Activated CD4-positive, alpha-beta memory T cell treated with anti-CD3 and anti-CD28 coated beads, Interleukin-2, amount 10 ng/mL, durations not matched to agents 7 days and 5 days (primary cell): ENCODE results near the gene TALDO1. TPM values are rescaled to one million over a fixed set of nuclear protein-coding genes. Genes with fewer than 3 reads are reported as not detected.

ENCODE experiments used
- CTCF ChIA-PET: fragments of 350-600 bp; sonication (Branson Sonifier 250); formaldehyde crosslinking; loops from one replicate; lab custom pipeline; 2021; ENCODE audit warnings: antibody characterized with exemption, inconsistent platforms; lab: Charles Lee
- POLR2A ChIA-PET: fragments of 350-600 bp; sonication (Branson Sonifier 250); formaldehyde crosslinking; loops from one replicate; lab custom pipeline; 2021; ENCODE audit warnings: antibody characterized with exemption; lab: Charles Lee
- DNase-seq: peaks from one replicate; pipeline ENCODE4 v3.0.0-alpha.2; 2020
- H3K27ac Mint-ChIP-seq: one replicate; pipeline ENCODE4 v1.8.0; 2021; ENCODE audit warnings: mild to moderate bottlenecking, mixed read lengths
- H3K27me3 Mint-ChIP-seq: one replicate; pipeline ENCODE4 v1.8.0; 2021; ENCODE audit warnings: mixed read lengths
- H3K36me3 Mint-ChIP-seq: one replicate; pipeline ENCODE4 v1.8.0; 2021; ENCODE audit warnings: low read depth, mixed read lengths
- H3K4me1 Mint-ChIP-seq: one replicate; pipeline ENCODE4 v1.8.0; 2021; ENCODE audit warnings: mixed read lengths
- H3K4me3 Mint-ChIP-seq: one replicate; pipeline ENCODE4 v1.8.0; 2021; ENCODE audit warnings: mild to moderate bottlenecking, mixed read lengths
- H3K9me3 Mint-ChIP-seq: one replicate; pipeline ENCODE4 v1.8.0; 2021; ENCODE audit warnings: mixed read lengths
- total RNA-seq, 2 experiments: library from RNA; stranded (reverse); gene quantifications; one replicate each; pipeline ENCODE4 v1.2.3, GENCODE V29; 2021

Gene TALDO1
- 100 to 1,000 TPM; 215 to 224 TPM for total RNA-seq

DNA sequence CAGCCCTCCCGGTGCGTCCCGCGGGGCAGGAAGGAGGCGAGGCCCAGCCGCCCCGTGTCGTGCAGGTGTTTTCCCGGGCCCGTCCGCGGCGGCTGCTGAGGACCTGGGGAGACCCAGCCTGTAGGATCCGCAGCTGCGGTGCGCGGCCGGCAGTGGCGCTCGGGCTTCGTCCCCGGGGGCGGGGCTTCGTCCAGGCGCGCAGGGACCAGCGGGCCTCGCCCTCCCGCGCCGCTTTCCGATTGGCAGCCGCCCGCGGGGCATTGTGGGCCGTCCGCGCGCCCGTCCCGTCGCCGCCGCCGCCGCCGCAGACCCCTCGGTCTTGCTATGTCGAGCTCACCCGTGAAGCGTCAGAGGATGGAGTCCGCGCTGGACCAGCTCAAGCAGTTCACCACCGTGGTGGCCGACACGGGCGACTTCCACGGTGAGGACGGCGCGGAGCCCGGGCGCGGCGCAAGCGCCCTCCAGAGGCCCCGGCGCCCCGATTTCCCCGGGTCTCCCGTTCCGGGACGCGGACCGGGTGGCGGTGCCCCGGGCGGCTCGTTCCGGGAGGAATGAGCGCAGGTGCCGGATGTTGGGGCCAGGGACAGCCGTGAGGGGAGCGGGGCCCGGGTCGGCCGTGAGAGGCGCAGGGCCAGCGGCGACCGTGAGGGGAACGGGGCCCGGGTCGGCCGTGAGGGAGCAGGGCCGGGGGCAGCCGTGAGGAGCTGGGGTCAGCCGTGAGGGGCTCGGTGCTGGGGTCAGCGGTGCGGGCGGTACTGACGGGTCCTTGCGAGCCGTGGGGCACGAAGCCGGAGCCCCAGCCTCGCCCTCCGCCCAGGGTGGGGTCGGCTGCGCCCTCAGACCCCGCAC is at the start of gene TALDO1:
TALDO1 (plus strand) TSS at position 307 of the 849 bp plus-strand sequence; CDS start at position 325, 18 bp downstream.
- H3K36me3 Mint-ChIP-seq, result peaks cover 10% of the 10 kb centered on the region
- CTCF ChIA-PET, result interaction anchor here (0.6 to 3.5 kb wide), 6 partner anchors 9 to 528 kb away, joined by 3 to 22 read pairs (median 5); no protein-coding TSS in a partner anchor
- POLR2A ChIA-PET, result interaction anchor here (0.9 to 3.3 kb wide), 16 partner anchors 10 to 241 kb away, joined by 3 to 18 read pairs (median 3); partner anchors contain the start of genes DEAF1, HRAS, IRF7 and TMEM80
- H3K4me3 Mint-ChIP-seq, result peak within 1 kb of the TSS; percentile 82
- no peaks in the 10 kb centered on the region for H3K9me3 Mint-ChIP-seq
- H3K27ac Mint-ChIP-seq, result peak within 1 kb of the TSS; percentile 77
- no peaks in the 10 kb centered on the region for H3K27me3 Mint-ChIP-seq
- peaks cover 25% of the 10 kb centered on the region for H3K4me1 Mint-ChIP-seq
- peak; percentile 89 for DNase-seq

DNA sequence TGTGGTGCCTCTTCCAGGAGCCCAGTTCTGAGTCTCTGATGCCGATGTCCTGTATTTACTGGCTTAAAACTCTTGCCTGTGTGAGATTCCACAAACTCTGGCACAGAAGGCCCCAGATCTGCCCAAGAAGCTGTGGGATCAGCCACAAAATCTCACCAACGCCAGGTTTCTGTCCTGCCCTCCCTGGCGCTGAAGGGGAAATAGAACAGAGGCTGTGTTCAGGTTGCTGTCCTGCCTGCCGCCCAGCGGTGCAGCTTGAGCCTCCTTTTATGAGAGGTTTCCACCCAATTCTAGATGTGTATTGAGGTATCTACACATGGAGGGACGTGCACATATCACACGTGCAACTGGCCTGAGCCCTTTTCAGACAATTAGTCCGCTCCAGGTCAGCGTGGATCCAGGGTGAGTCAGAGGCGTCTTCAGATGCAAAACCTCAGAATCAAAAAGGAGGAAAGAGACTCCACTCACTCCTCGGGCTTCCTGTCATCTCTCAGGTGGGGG is 49.4 kb upstream of the TALDO1 start:
- Mint-ChIP-seq H3K9me3 (no peaks in the 10 kb centered on the region), H3K27ac (peak overlapping the region; percentile 58), H3K27me3 (no peaks in the 10 kb centered on the region), H3K4me1 (peaks cover 32% of the 10 kb centered on the region), H3K36me3 (peaks cover 28% of the 10 kb centered on the region), H3K4me3 (peak overlapping the region; percentile 41)
- ChIA-PET CTCF (interaction anchor here (1.0 to 4.5 kb wide), 3 partner anchors 25 to 56 kb away, joined by 3 to 34 read pairs (median 4); no protein-coding TSS in a partner anchor), POLR2A (interaction anchor here (0.9 to 1.1 kb wide), 2 partner anchors 8 to 111 kb away, joined by 3 read pairs; partner anchors contain the start of gene EPS8L2)
- no peak for DNase-seq

DNA sequence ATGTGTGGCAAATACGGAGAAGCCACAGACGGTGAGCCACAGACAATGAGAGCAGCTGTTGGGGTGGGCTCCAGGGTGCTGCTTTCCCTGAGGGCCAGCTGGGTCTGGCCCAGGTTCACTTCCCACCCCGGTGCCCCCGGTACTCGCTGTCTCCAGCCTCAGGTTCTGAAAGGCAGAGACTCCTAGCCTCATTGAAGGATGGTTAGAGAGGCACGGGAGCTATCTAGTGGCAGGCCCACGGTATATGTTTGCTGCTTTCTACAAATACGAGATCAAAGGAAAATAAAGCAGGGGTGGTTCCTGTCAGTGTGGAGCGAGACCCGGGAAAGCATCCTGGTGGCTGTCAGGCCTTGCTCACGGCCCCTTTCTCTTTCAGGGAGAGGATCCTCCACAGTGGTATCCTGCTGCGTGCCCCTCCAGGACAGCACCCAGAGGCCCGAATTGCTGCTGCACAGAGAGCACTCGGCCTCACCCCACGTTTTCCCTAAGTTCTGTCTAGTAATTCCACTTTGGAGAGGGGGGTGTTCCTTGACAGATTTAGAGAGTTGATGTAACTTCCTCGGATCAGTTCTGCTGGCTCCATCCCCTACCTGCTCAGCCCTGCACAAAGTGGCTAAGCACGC is 48.7 kb upstream of the TALDO1 start:
- POLR2A ChIA-PET, result interaction anchor here (1.1 to 1.7 kb wide), 2 partner anchors 13 to 110 kb away, joined by 3 read pairs; no protein-coding TSS in a partner anchor
- Mint-ChIP-seq H3K9me3 (no peaks in the 10 kb centered on the region), H3K27ac (no peak overlapping the region), H3K27me3 (no peaks in the 10 kb centered on the region), H3K4me3 (no peak overlapping the region), H3K36me3 (peaks cover 28% of the 10 kb centered on the region), H3K4me1 (peaks cover 24% of the 10 kb centered on the region)
- CTCF ChIA-PET, result interaction anchor here (0.9 to 4.5 kb wide), 3 partner anchors 24 to 251 kb away, joined by 3 to 34 read pairs (median 3); no protein-coding TSS in a partner anchor
- DNase-seq, result no peak

DNA sequence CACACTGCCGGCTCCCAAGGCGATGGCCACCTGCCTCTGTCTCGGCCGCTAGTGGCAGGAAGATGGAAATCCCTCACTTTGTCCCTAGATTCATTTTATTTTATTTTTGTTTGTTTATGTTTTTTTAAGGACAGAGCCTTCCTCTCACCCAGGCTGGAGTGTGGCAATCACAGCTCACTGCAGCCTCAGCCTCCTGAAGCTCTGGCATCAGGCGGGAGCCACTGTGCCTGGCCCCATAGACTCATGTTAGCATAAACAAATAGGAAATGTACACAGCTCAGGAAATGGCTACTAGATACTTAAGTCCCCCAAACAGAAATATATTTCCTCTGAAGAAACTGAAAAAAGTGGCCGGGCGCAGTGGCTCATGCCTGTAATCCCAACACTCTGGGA is 48.2 kb upstream of the TALDO1 start:
- Mint-ChIP-seq H3K27me3 (no peaks in the 10 kb centered on the region), H3K27ac (no peak overlapping the region), H3K4me1 (peaks cover 20% of the 10 kb centered on the region), H3K9me3 (no peaks in the 10 kb centered on the region), H3K4me3 (no peak overlapping the region), H3K36me3 (peaks cover 28% of the 10 kb centered on the region)
- CTCF ChIA-PET, result interaction anchor here (0.9 to 1.4 kb wide), 3 partner anchors 28 to 251 kb away, joined by 3 read pairs; no protein-coding TSS in a partner anchor
- POLR2A ChIA-PET, result interaction anchor here (1.7 kb wide), 1 partner anchor 13 kb away, joined by 3 read pairs; no protein-coding TSS in a partner anchor
- DNase-seq, result no peak

DNA sequence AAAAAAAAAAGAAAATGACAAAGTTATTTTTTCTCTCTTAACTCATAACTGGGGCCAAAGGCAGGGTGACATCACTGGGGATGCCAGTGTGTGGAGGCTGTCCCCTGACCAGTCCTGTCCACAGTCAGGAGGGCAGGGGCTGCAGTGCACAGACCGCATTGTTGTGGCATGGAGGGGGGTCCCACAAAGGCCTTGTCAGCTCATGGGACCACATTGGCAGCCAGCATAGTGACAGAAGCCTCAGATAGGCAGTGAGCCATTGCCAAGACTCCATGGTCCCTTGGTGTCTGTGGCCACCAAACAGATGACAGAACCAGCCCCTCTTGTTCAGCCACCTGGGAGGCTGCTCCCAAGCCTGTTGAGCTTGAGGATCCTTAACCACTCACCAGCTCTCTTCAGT is 47.5 kb upstream of the TALDO1 start:
- DNase-seq, result no peak
- H3K9me3 Mint-ChIP-seq, result no peaks in the 10 kb centered on the region
- no peak overlapping the region for H3K4me3 Mint-ChIP-seq
- peaks cover 20% of the 10 kb centered on the region for H3K4me1 Mint-ChIP-seq
- ChIA-PET CTCF (interaction anchor here (0.9 to 1.4 kb wide), 3 partner anchors 27 to 252 kb away, joined by 3 read pairs; no protein-coding TSS in a partner anchor), POLR2A (interaction anchor here (1.7 kb wide), 1 partner anchor 12 kb away, joined by 3 read pairs; no protein-coding TSS in a partner anchor)
- no peak overlapping the region for H3K27ac Mint-ChIP-seq
- no peaks in the 10 kb centered on the region for H3K27me3 Mint-ChIP-seq
- peaks cover 28% of the 10 kb centered on the region for H3K36me3 Mint-ChIP-seq

DNA sequence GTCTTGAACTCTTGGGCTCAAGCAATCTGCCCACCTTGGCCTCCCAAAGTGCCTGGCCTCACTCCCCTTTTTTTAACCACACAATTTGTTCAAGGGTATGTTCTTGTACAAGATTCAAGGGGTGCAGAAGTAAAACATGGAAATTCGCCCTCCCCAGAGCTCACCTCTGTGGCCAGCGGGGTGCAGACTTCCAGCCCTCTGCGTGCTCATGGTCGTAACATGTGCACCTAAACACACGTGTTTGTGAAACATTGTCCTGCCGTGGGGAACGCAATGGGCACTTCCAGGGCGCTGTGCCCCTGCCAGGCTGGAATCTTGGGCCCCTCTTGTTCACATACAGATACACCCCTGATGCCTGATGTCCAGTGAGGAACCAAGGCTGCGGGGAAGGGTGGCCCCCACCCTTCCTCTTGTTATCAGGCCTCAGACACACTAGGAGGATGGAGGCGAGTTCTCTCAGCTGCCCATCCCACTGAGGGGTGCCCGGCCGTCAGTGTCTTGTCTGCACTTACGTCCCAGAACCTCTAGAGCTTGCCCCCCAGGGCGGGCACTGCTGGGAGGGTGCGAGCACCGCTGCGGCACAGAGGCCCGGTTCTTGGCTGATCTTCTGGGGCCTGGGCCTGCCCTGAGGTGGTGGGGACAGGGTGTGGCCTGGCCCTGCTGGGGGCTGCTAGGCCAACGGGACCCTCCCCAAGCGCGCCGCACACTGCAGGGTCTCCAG is 45.4 kb upstream of the TALDO1 start:
- no peak overlapping the region for H3K4me3 Mint-ChIP-seq
- ChIA-PET CTCF (no interaction called here), POLR2A (no interaction called here)
- H3K4me1 Mint-ChIP-seq, result peaks cover 16% of the 10 kb centered on the region
- DNase-seq, result no peak
- no peak overlapping the region for H3K27ac Mint-ChIP-seq
- H3K27me3 Mint-ChIP-seq, result peaks cover 2% of the 10 kb centered on the region
- H3K36me3 Mint-ChIP-seq, result peaks cover 22% of the 10 kb centered on the region
- no peaks in the 10 kb centered on the region for H3K9me3 Mint-ChIP-seq

DNA sequence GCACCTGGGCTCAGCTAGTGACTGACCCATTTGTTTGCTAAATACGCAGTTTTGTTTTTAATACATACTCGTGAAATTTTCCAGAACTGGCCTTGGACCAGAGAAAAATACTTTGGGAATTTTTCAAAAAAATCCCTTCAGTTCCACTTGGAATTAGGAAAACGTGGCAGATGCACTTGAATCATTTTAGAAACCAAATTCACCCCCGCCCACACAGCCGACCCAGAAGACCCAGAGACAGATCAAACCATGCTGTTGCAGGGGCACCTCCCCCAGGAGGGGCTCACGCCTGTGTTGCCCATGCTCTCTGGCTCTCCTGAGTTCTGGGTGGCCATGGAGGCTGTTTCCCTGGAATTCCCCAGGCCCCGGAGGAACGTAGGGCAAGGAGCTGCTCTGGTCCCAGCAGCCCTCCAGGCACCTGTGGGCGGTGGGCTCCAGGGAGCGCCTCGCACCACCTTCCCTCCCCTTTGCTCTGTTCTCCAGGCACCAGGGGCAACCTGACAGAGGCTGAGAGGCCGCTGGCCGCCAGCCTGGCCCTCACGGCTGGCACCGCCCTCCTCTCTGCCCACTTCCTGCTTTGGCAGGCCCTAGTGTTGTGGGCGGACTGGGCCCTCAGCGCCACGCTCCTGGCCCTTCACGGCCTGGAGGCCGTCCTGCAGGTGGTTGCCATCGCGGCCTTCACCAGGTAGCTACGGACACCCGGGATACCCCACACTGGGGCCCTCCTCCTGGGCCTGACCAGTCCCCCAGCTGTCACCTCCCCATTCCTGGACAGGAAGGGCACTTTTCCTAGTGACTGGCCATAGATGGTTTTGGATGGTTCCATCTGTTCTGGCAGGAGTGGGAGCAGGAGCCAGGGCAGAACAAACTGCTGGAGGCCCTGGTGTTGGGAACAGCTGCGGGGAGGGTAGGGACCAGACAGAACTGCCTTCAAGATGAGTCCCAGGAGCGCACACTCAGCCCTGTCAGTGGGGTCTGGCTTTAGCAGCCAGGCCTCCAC is 44.5 kb upstream of the TALDO1 start:
- no peak for DNase-seq
- Mint-ChIP-seq H3K27me3 (peaks cover 9% of the 10 kb centered on the region), H3K27ac (no peak overlapping the region), H3K36me3 (peaks cover 17% of the 10 kb centered on the region), H3K4me1 (peaks cover 11% of the 10 kb centered on the region), H3K4me3 (no peak overlapping the region), H3K9me3 (no peaks in the 10 kb centered on the region)
- ChIA-PET CTCF (interaction anchor here (1.8 kb wide), 1 partner anchor 24 kb away, joined by 7 read pairs; no protein-coding TSS in a partner anchor), POLR2A (interaction anchor here (1.1 kb wide), 1 partner anchor 24 kb away, joined by 3 read pairs; no protein-coding TSS in a partner anchor)

DNA sequence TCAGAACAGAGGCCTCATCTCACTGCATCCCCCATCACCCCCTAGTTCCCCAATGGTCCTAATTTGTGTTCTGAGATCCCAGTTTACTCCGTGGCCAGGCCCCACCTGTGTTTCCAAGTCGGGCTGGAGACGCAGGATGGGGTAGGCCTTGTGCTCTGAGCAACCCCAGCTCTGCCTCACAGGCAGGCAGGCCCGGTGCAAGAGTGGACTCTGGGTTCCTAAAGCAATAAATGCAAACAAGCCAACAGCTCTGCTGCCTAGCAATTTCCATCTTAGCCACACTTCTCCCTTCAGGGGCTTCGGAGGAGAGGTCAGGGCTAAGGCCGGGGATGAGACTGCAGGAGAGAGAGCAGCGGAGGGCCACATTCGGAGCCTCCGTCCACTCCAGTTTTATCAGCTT is 43.8 kb upstream of the TALDO1 start:
- ChIA-PET POLR2A (interaction anchor here (1.1 kb wide), 1 partner anchor 23 kb away, joined by 3 read pairs; no protein-coding TSS in a partner anchor), CTCF (interaction anchor here (1.8 kb wide), 1 partner anchor 23 kb away, joined by 7 read pairs; no protein-coding TSS in a partner anchor)
- H3K9me3 Mint-ChIP-seq, result no peaks in the 10 kb centered on the region

DNA sequence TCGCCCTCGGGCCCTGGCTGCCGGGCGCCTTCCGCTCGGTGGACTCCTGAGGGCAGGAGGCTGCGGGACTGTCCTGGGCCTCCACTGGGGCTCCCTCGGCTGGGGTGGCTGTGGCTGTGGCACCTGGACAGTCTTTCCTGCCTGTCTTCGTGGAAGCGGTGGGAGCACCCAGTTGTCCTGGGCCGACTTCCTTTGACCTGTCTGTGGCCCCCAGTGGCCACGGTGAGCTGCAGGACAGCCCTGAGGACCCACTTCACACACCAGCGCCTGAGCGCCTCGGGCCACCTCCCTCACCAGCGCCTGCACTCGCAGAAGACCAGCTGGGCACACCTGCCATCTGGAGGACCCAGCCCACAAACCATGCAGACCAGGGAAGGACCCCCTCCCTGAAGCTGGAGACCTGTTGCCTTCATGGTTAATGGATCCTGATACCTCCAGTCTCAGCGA is 43.0 kb upstream of the TALDO1 start:
- Mint-ChIP-seq H3K27ac (no peak overlapping the region), H3K4me1 (peaks cover 5% of the 10 kb centered on the region), H3K27me3 (peaks cover 11% of the 10 kb centered on the region), H3K4me3 (no peak overlapping the region), H3K9me3 (no peaks in the 10 kb centered on the region), H3K36me3 (peaks cover 9% of the 10 kb centered on the region)
- DNase-seq, result no peak
- POLR2A ChIA-PET, result interaction anchor here (0.8 kb wide), 1 partner anchor 8 kb away, joined by 4 read pairs; the partner anchor contains the start of gene TMEM80
- CTCF ChIA-PET, result interaction anchor here (1.8 kb wide), 1 partner anchor 22 kb away, joined by 7 read pairs; no protein-coding TSS in a partner anchor

More for the DNA sequence above, 43.8 kb upstream of the TALDO1 start:
- H3K4me1 Mint-ChIP-seq, result peaks cover 5% of the 10 kb centered on the region
- H3K36me3 Mint-ChIP-seq, result peaks cover 13% of the 10 kb centered on the region
- H3K27me3 Mint-ChIP-seq, result peaks cover 11% of the 10 kb centered on the region
- no peak for DNase-seq
- no peak overlapping the region for H3K4me3 Mint-ChIP-seq
- no peak overlapping the region for H3K27ac Mint-ChIP-seq

DNA sequence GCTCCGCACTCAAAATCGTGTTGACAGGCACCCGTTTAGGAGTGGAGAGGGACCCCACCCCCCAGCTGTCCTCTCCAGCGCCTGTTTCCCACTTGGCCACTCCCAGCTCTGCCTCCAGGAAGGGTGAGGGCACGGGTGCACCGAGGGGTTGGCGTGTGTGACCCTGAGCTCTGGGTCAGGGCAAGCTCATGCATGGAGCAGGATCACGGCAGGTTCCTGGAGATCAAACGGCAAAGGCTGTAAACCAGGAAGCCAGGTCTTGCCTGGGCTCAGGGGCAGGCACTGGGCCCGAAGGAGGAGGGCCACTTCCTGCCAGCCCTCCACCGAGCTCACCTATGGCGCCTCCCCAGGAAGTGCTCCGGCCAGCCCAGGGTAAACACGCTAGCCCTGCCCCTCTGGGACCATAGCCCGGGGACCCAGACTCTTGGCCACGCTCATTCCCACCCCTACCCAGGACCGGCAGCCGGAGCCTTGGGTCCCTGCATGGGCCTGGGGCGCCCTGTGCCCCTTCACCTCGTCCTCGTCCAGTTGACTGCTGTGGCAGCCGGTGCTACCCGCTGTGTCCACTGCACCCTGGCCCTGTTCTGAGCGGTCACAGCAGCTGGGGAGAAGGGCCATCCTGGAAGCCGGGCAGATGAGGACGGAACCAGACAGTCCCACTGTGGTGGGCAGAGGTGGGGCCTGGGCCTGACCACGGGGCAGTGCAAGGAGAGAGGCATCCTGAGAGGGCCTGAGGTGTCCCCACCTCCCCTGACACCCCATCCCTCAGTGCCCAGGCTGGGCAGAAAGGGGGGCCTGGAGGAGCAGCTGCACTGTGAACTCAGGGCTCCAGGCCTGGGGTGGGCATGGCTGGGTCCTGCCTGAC is 42.3 kb upstream of the TALDO1 start:
- no peak overlapping the region for H3K27ac Mint-ChIP-seq
- peaks cover 7% of the 10 kb centered on the region for H3K36me3 Mint-ChIP-seq
- H3K9me3 Mint-ChIP-seq, result no peaks in the 10 kb centered on the region
- no peak for DNase-seq
- H3K27me3 Mint-ChIP-seq, result peaks cover 11% of the 10 kb centered on the region
- peaks cover 5% of the 10 kb centered on the region for H3K4me1 Mint-ChIP-seq
- ChIA-PET POLR2A (interaction anchor here (0.8 kb wide), 1 partner anchor 9 kb away, joined by 4 read pairs; the partner anchor contains the start of gene TMEM80), CTCF (interaction anchor here (1.8 kb wide), 1 partner anchor 21 kb away, joined by 7 read pairs; no protein-coding TSS in a partner anchor)
- H3K4me3 Mint-ChIP-seq, result no peak overlapping the region
